ENCODE results near the gene AWAT2.

AWAT2 gene

GRCh38 chrX:70049925-70050324, at the start of gene AWAT2:
Gene AWAT2, minus strand, starts transcription at chrX:70049938. Its CDS starts 6 bp downstream, at chrX:70049932.
- no peak for DNase-seq (ENCODE audit: low spot score)

DNA sequence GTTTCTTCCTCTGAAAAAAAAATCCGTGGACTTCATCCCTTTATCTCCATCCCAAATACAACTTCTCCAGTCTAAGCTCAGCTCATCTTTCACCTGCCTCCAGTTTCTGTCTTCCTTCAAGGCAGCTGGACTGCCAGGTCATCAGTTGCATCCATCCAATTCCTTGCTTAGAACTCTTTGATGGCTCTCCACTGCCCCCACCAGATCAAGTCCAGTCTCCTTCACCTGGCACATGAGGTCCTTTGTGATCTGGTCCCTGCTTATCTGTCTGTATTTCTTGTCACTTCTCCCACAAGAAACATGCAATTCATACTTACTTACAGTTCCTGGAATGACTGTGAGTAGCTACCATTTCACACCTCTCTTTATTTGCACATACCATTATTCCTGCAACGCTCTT, 46.3 kb upstream of the AWAT2 start:
- DNase-seq (ENCODE audit: low spot score) = no peak

- DNase-seq (ENCODE audit: low spot score) = no peak
Observed at GRCh38 chrX:70092247-70092646, 42.5 kb upstream of the AWAT2 start.

- DNase-seq (ENCODE audit: low spot score) = no peak
Observed at GRCh38 chrX:70089604-70090297, 40.0 kb upstream of the AWAT2 start.

DNA sequence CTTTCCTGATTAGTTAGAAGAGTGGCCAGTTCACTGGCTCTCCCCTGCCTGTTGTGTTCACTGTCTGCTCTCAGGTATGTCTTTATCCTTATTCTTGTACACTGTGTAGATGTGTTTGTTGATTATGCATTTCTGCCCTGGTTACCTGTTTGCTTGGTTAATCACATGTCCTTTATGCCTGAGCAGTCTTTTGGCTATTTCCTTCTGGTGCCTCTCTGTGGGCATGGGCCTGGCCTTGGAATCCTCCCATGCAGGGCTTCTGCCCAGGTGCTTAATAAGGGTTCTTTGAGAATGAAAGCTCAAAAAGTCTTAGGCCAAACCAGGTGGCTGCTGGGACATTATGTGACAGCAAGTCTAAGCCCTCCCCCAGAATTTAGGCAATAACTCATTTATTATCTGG, 39.0 kb upstream of the AWAT2 start:
- DNase-seq (ENCODE audit: low spot score) = no peak

DNA sequence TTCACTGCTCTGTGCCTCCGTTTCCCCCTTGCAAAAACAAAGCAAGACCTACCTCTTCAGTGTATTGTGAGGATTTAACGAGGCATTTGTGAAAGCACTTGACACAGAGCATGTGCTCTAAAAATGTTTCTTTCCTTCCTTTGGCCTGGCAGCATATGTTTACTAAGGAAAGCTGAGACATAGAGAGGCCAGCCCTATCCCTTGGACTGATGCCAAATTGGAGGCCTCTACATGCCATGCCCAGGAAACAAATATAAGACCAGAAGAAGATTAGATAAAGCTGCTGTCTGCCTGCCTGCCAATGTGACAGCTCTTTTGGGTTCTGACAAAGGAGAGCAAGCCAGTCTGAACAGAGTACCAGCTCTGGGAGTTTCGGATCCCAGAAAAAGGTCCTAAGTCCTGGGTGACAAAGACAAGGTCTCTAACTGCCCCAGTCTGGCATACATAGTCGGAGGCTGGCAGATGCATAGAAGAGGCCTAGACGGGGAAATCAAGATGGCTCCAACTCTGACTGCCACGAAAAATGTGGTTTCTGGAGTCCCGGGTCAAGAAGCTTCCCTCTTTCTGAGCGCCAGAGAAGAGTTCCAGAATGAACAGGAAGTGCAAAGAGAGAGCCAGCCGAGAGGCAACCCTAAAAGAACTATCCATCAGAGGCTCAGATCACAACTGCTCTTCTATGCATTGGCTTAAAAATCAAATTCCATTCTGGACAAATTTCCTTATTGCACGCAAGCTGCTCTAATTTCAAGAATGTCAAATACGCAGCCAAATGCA, 38.3 kb upstream of the AWAT2 start:
- DNase-seq (ENCODE audit: low spot score) = peak; percentile 15

DNA sequence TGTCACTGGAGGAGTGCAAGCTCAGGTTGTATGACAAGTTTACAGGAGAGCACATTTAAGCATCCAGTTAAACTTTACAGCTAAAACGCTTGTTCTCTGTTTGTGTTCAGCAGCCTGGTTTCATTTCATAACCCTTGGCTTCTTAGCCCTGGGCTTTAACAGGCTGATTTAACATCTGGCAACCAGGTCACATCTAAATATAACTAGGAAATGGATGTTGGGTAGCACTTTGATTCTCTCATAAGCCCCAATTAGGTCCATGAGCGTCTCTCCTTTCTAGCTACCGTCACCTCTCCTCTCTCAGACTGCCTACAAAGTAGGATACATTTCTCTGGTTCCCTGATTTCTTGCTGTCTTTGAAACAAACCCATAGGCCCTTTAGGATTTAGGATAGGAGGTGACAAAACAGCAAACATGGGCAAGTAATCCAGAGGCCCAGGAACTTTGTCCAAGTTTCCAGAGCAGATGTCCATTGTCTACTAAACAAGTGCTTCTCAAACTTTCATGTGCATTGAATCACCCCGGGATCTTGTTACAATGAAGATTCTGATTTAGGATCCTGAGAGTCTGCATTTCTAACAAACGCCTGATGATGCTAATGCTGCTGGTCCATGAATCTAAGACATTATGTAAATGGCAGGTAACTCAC, 35.0 kb upstream of the AWAT2 start:
- no peak for DNase-seq (ENCODE audit: low spot score)

- DNase-seq (ENCODE audit: low spot score) = no peak
Observed at GRCh38 chrX:70082723-70083122, 33.0 kb upstream of the AWAT2 start.

DNA sequence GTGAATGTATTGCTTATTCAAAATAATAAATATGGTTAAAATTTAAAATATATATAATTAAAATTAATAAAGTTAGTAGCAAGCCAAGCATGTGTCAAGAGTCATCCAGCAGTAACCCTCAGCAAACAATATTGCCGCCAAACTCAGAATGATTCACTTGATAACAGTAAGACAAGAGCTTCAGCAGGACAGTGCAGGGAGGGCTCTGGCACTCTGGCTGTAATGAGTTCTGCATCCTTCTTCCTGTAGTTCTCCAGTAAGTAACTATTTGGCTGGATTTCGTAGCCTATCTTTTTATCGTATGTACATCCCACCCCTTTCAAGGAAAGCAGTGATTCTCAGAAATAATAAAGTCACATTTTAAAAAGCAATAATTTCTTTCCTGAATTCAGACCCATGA, 30.1 kb upstream of the AWAT2 start:
- no peak for DNase-seq (ENCODE audit: low spot score)

DNA sequence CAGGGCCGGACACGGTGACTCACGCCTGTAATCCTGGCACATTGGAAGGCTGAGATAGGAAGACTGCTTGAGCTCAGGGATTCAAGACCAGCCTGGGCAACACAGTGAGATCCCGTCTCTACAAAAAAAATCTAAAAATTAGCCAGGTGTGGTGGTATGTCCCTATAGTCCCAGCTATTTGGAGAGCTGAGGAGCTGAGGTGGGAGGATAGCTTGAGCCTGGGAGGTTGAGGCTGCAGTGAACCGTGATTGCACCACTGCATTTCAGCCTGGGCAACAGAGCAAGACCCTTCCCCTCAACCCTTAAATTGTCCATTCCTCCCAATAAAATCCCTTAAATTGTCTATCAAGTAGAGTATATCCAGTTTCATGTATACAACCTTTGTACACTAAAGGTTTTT, 29.6 kb upstream of the AWAT2 start:
- no peak for DNase-seq (ENCODE audit: low spot score)

- DNase-seq (ENCODE audit: low spot score) = no peak
Observed at GRCh38 chrX:70066646-70067045, 16.9 kb upstream of the AWAT2 start.

DNA sequence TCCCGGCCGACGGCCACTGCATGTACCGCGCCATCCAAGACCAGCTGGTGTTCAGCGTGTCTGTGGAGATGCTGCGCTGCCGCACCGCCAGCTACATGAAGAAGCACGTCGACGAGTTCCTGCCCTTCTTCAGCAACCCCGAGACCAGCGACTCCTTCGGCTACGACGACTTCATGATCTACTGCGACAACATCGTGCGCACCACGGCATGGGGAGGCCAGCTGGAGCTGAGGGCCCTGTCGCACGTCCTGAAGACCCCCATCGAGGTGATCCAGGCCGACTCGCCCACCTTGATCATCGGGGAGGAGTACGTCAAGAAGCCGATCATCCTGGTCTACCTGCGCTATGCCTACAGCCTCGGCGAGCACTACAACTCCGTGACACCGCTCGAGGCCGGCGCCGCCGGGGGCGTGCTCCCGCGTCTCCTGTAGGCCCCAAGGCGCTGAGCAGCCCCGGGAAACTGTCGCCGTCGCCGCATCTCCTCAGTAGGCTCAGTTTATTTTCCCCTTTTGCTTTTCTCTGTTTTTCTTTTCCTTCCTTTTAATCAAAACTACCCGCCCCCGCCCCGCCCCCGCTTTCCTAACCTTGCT, 13.3 kb upstream of the AWAT2 start:
- DNase-seq (ENCODE audit: low spot score) = no peak

GRCh38 chrX:70062076-70062475, 12.3 kb upstream of the AWAT2 start, which contains the start of gene OTUD6A:
Gene OTUD6A, plus strand, starts transcription at chrX:70062457. Its CDS starts 68 bp downstream, at chrX:70062525.
- no peak for DNase-seq (ENCODE audit: low spot score)

DNA sequence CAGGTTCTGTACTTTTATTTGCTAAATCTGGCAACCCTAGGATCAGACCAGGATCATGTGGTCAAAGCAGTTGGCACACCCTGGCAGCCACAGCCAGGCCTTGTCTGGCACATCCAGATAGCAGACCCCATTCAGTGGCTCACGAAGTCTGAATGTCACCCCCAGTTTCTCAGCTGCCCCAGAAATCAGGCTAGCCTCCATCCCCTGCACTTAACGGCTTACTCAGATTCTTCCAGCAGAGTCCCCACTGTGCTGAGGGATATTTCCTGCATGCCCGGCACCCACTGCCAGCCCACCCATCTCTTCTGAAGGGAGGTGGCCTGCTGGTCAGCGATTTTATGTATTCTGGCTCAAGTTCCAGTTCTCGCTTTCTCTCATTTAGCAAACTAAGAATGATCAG, 4.7 kb upstream of the AWAT2 start:
- no peak for DNase-seq (ENCODE audit: low spot score)

DNA sequence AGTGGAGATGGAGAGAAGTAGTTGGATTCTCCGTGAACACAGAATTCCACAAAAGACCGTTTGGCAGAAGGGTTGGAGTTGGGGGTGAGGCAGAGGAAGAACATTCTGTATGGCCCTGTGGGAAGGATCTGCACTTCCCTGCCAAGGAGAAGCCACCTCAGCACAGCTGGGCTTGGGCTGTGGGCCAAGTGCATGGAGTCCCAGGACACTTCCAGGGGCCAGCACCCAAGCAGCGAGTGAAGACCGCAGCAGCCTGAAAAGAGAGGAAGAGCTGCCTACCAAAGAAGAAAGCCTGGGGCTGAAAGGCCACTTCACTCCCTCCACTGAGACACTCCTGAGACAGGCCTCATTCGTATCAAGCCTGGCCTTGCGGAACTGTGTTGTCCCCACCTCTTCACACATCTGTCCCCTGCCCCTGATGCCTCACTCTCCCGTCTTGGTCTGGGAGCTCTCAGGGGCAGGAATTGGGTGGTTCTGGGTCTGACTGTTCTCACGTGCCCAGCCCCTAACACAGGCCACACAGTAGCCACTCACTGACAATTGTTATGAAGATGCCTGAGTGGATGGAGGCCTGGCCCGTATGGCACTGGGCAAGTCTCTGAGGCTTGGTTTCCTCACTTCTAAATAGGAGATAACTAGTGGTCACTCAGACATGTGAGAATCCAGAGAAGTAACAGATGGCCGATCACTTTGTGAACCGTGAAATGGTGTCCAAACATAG, 3.3 kb upstream of the AWAT2 start:
- DNase-seq (ENCODE audit: low spot score) = no peak

GRCh38 chrX:70049406-70049805, 332 bp downstream of the AWAT2 start:
- DNase-seq (ENCODE audit: low spot score) = no peak

DNA sequence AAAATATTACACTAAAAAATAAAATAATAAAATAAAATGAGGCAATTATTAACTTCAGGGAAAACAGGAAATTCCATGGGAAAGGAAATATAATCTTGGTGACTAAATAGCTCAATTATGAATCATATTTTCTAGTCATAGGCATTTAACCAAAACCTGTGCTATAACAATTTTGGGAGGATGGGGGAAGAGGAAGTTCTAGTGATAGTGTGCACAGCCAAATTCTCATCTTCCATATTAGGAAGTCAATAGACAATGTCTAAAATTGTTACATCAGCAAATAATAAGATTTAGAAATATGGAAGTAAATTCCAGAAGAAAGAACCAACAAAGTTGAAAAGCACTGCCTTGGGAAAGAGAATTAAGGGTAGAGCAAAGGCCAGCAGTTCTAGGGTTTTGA, 2.8 kb downstream of the AWAT2 start:
- no peak for DNase-seq (ENCODE audit: low spot score)

DNA sequence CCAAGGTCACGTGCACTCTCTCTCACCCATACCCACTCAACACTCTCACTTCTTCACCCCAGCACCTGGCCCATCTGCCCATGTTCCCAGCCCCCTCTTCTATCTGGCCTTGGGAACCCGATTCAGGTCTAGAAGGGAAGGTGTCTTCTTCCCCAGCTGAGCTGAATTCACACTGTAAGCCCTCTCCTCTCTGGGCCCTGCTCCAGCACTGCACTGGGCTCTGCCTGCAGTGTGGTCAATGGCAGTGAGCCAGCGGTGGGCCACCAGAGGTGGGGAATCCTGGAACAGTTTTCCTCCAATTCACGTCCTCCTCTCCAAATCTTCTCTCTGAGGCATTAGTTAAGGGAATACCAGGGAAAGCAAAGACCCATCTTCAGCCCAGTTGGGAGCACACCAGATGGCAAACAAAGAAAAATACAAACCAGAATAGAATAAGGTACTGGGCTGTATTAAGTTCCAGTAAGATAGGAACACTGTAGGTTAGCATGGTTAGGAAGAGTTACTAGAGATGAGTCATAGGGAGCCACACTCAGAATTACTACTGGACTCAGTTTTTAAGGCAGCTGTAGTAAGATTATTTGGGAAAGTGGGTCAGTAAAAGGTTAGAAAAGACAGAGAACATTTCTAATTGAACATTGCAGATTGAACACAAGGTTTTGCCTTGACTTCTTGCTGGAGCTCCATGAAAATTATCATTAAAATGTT, 5.0 kb downstream of the AWAT2 start:
- DNase-seq (ENCODE audit: low spot score) = no peak

- no peak for DNase-seq (ENCODE audit: low spot score)
Observed at GRCh38 chrX:70043685-70044084, 6.1 kb downstream of the AWAT2 start.

GRCh38 chrX:70042399-70043371, 7.1 kb downstream of the AWAT2 start:
- DNase-seq (ENCODE audit: low spot score) = no peak

Data from hematopoietic multipotent progenitor cell treated with erythropoietin and hydrocortisone succinate and interleukin-3 and kit ligand, for 17 days (in vitro differentiated cells).